ENCODE results near the gene LRRC8A.
"Not testable (repeated sequence)": the region's sequence is repeated elsewhere in the genome, so short reads cannot be mapped to it uniquely, and the experiment has no call there.

LRRC8A gene

DNA sequence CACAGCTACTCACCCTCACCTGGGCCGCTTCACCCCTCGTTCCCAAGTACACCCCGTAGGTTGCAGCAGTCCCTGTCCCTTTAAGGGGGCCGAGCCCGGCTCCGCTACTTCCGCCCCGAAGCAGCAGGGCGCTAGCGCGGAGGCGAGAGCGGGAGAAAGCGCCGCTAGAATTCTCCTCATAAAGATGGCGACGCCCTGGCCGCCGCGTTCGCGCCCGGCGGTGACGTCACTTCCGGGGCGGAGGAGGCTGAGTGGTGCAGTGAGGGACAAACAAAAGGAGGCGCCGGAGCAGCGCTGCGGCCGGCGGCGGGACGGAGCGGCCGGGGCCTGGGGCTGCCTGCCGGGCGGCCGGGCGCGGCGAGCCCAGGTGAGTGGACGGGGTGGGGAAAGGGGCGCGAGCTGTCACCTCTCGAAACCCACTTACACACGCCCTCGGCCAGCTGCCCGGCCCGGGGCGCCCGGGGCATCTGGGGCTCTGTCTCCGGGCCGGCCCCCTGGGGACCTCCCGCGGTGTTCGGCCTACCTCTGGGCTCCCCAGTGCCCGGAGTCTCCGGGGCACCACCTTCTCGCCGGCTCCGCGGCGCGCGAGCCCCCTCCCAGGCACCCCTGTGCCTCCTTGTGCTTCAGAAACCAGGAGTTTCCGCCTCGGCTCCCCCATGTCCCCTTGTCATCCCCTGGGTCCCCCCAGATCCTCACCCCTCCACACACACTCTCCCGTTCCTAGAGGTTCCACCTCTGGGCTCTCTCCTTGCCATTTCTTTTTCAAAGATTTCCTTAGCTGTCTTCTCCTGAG is at the start of gene LRRC8A, which contains the start of gene KYAT1:
TSS of gene LRRC8A (plus strand) at position 250 of the 793 bp plus-strand sequence. CDS start 25,032 bp downstream, outside the sequence.
TSS of gene KYAT1 (minus strand) at position 67 of the 793 bp plus-strand sequence. CDS start 36,545 bp downstream, outside the sequence.
- peak; percentile 96 to 98 for DNase-seq (ENCODE audit: low read depth in 2 of 2)

- DNase-seq (ENCODE audit: low read depth in 2 of 2) = no peak
These were observed 48.2 kb upstream of the LRRC8A start for GRCh38 chr9:128833696-128834095.

- DNase-seq (ENCODE audit: low read depth in 2 of 2) = no peak
These were observed 46.4 kb upstream of the LRRC8A start for GRCh38 chr9:128835246-128836210.

- DNase-seq (ENCODE audit: low read depth in 2 of 2) = no peak
These were observed 45.3 kb upstream of the LRRC8A start for GRCh38 chr9:128836509-128837145.

- no peak for DNase-seq (ENCODE audit: low read depth in 2 of 2)
These were observed 43.6 kb upstream of the LRRC8A start for GRCh38 chr9:128838338-128838737.

GRCh38 chr9:128840524-128840923 is 41.4 kb upstream of the LRRC8A start:
- no peak for DNase-seq (ENCODE audit: low read depth in 2 of 2)

GRCh38 chr9:128841694-128842492 is 40.0 kb upstream of the LRRC8A start:
- DNase-seq (ENCODE audit: low read depth in 2 of 2) = no peak

DNA sequence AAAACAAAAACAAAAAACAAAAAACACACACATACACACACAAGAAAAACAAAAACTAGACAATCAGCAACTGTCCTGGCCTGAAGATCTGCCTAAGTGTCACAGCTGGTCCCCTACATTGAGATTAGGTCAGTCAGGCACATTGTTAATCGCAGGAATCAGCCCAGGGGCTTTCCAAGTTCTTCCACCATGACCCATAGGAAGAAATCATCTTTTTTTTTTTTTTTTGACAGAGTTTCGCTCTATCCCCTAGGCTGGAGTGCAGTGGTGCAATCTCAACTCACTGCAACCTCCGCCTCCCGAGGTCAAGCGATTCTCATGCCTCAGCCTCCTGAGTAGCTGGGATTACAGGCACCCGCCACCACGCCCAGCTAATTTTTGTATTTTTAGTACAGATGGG is 38.8 kb upstream of the LRRC8A start:
- not testable (repeated sequence) for DNase-seq (ENCODE audit: low read depth in 2 of 2)

- DNase-seq (ENCODE audit: low read depth in 2 of 2) = no peak
These were observed 36.6 kb upstream of the LRRC8A start for GRCh38 chr9:128845186-128845931.

DNA sequence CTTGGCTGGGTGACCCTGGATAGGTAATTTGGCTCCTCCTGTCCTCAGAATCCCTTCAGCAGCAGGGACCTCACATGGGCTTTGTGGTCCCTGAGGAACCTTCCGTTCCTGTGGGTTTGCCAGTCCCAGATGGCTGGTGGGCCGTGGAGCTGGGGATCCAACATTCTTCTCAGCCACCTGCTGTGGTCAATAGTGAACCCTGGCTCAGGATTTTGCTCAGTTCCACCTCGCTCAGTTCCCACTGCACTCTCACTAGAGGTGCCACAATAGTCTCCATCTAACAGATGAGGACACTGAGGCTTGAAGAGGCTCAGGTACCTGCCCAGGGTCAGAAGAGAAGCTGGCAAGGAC is 35.3 kb upstream of the LRRC8A start:
- DNase-seq (ENCODE audit: low read depth in 2 of 2) = no peak

DNA sequence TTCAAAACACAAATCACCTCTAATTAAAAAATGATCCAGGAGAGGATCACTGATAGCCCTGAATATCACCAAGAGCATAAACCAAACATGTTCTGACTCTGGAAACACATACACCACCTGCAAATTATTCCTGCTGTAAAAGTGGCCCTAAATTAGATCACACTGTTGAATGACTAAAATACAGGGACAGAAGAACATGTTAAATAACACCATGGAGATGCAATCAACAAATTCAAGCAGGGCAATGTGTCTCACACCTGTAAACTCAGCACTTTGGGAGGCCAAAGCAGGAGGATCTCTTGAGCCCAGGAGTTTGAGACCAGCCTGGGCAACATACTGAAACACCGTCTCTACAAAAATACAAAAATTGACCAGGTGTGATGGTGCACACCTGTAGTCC is 34.1 kb upstream of the LRRC8A start:
- no peak for DNase-seq (ENCODE audit: low read depth in 2 of 2)

- DNase-seq (ENCODE audit: low read depth in 2 of 2) = not testable (repeated sequence)
These were observed 30.9 kb upstream of the LRRC8A start for GRCh38 chr9:128851024-128851423.

- not testable (repeated sequence) for DNase-seq (ENCODE audit: low read depth in 2 of 2)
These were observed 29.9 kb upstream of the LRRC8A start for GRCh38 chr9:128851779-128852600.

- not testable (repeated sequence) for DNase-seq (ENCODE audit: low read depth in 2 of 2)
These were observed 29.3 kb upstream of the LRRC8A start for GRCh38 chr9:128852646-128853045.

- not testable (repeated sequence) for DNase-seq (ENCODE audit: low read depth in 2 of 2)
These were observed 27.5 kb upstream of the LRRC8A start for GRCh38 chr9:128854454-128854853.

GRCh38 chr9:128858476-128858875 is 23.5 kb upstream of the LRRC8A start:
- DNase-seq (ENCODE audit: low read depth in 2 of 2) = not testable (repeated sequence)

DNA sequence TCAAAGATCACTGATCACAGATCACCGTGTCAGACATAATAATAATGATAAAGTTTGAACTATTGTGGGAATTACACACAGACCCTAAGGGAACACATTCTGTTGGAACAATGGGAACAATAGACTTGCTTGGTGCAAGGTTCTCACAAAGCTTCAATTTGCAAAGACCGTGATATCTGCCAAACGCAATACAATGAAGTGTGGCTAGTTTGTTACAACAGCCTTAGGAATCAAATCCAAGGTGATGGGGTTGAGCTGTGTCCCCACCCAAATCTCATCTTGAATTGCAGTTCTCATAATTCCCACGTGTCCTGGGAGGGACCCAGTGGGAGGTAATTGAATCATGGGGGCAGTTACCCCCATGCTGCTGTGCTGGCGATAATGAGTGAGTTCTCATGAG is 21.0 kb upstream of the LRRC8A start:
- no peak for DNase-seq (ENCODE audit: low read depth in 2 of 2)

GRCh38 chr9:128861501-128861900 is 20.4 kb upstream of the LRRC8A start:
- DNase-seq (ENCODE audit: low read depth in 2 of 2) = no peak

DNA sequence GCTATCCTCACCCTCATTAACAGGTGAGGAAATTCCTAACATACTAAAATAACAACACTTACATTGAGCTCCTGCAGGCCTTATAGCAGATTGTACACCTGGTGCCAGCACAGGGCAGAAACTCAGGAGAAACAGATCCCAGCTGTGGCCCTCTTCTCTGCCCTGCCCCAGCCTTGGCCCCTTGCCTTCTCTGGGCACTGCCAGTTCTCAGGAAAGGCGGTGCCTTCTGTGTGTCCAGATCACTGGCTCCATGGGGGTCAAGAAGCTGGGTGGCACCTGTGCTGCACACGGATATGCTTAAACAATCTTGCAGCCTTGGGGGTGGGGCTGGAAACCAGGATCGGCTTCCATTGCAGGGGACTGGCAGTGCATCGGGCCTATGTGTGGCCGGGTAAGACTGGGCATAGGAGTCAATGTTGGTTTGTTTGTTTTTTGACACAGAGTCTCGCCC is 19.5 kb upstream of the LRRC8A start:
- DNase-seq (ENCODE audit: low read depth in 2 of 2) = no peak

All from stimulated activated CD4-positive, alpha-beta T cell treated with anti-CD3 and anti-CD28 coated beads, Interleukin-15, amount 100 ng/mL, for 48 hours (primary cell).